Non-pigmented ciliary epithelial cell (primary cell): Measurements from ENCODE around the gene NCS1.
A peak's percentile ranks its signal among the peaks of the same experiment; 100 is the strongest.
"Not testable (repeated sequence)": the region's sequence is repeated elsewhere in the genome, so short reads cannot be mapped to it uniquely, and the experiment has no call there.

Experiments
- DNase-seq: peaks from one replicate; pipeline ENCODE4 v3.0.0-alpha.2; 2010; ENCODE audit warnings: low read depth

NCS1 gene

GRCh38 chr9:130237763-130238524 lies 65.7 kb downstream of the NCS1 start:
- DNase-seq = no peak

- DNase-seq = no peak
Observed at GRCh38 chr9:130239363-130239695, 67.1 kb downstream of the NCS1 start.

GRCh38 chr9:130239741-130240241 lies 67.6 kb downstream of the NCS1 start:
- DNase-seq = no peak

- DNase-seq = peak; percentile 36
Observed at GRCh38 chr9:130240410-130241197, 68.4 kb downstream of the NCS1 start.

GRCh38 chr9:130241198-130241535 lies 69.0 kb downstream of the NCS1 start:
- no peak for DNase-seq

- no peak for DNase-seq
Observed at GRCh38 chr9:130242270-130243014, 70.2 kb downstream of the NCS1 start.

GRCh38 chr9:130243015-130243881 lies 71.0 kb downstream of the NCS1 start:
- DNase-seq = no peak

GRCh38 chr9:130243882-130244170 lies 71.6 kb downstream of the NCS1 start:
- no peak for DNase-seq

- DNase-seq = no peak
Observed at GRCh38 chr9:130244548-130245165, 72.5 kb downstream of the NCS1 start.

GRCh38 chr9:130245474-130245873 lies 73.3 kb downstream of the NCS1 start:
- no peak for DNase-seq

- no peak for DNase-seq
Observed at GRCh38 chr9:130246126-130246525, 73.9 kb downstream of the NCS1 start.

- DNase-seq = no peak
Observed at GRCh38 chr9:130254747-130255630, 82.8 kb downstream of the NCS1 start.

GRCh38 chr9:130255631-130256134 lies 83.5 kb downstream of the NCS1 start:
- no peak for DNase-seq

- DNase-seq = no peak
Observed at GRCh38 chr9:130256644-130257043, 84.4 kb downstream of the NCS1 start.

GRCh38 chr9:130258137-130258536 lies 85.9 kb downstream of the NCS1 start:
- DNase-seq = not testable (repeated sequence)

- no peak for DNase-seq
Observed at GRCh38 chr9:130259044-130259443, 86.8 kb downstream of the NCS1 start.

- DNase-seq = no peak
Observed at GRCh38 chr9:130260816-130261765, 88.9 kb downstream of the NCS1 start.

GRCh38 chr9:130262061-130262745 lies 90.0 kb downstream of the NCS1 start:
- DNase-seq = no peak

GRCh38 chr9:130262771-130263170 lies 90.6 kb downstream of the NCS1 start:
- no peak for DNase-seq
